ENCODE data around the gene PPP2R1A. TPM values are rescaled to one million over a fixed set of nuclear protein-coding genes. Genes with fewer than 3 reads are reported as not detected.
A peak's percentile ranks its signal among the peaks of the same experiment; 100 is the strongest.

Gene PPP2R1A
- total and polyA plus RNA-seq, 4 donors: 33.6 to 61.6 (median 59.8) TPM

GRCh38 chr19:52231154-52231910 is 41.5 kb downstream of the PPP2R1A start:
- H3K4me3 ChIP-seq (ENCODE audit: low read depth in 1 of 3, low read length in 3 of 3): no peak overlapping the region
- DNase-seq (ENCODE audit: low spot score): no peak
- H3K27me3 ChIP-seq (ENCODE audit: control insufficient read depth in 4 of 4, insufficient read depth in 4 of 4, low read length in 3 of 4): no peaks in the 10 kb centered on the region
- no peaks in the 10 kb centered on the region for H3K4me1 ChIP-seq (ENCODE audit: control insufficient read depth in 4 of 4, insufficient read depth in 4 of 4, low read length in 3 of 4)
- TF ChIP-seq RXRA (IDR thresholded peaks at IDR 0.05) (no peak), YY1 (IDR thresholded peaks at IDR 0.05) (no peak), TAF1 (conservative IDR thresholded peaks at IDR 0.05) (no peak)
- TF ChIP-seq, protein P1, sequence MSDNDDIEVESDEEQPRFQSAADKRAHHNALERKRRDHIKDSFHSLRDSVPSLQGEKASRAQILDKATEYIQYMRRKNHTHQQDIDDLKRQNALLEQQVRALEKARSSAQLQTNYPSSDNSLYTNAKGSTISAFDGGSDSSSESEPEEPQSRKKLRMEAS (IDR thresholded peaks at IDR 0.05): no peak
- WGBS: 72% methylated on average over 3 of the region's 3 CpGs
- H3K9ac ChIP-seq (ENCODE audit: low read depth in 1 of 2, low read length in 2 of 2): no peak overlapping the region
- peaks cover 5 to 25% (median 16%) of the 10 kb centered on the region in 4 donors for H3K36me3 ChIP-seq (ENCODE audit: control insufficient read depth in 4 of 4, insufficient read depth in 3 of 4, low read depth in 1 of 4, low read length in 3 of 4)
- no peaks in the 10 kb centered on the region for H3K9me3 ChIP-seq (ENCODE audit: control insufficient read depth in 4 of 4, low read length in 3 of 4)
- no peak overlapping the region for H3K27ac ChIP-seq (ENCODE audit: low read depth in 1 of 2, low read length in 2 of 2)

GRCh38 chr19:52234406-52234805 is 44.6 kb downstream of the PPP2R1A start:
- Histone ChIP-seq H3K4me1 (ENCODE audit: control insufficient read depth in 4 of 4, insufficient read depth in 4 of 4, low read length in 3 of 4) (no peaks in the 10 kb centered on the region), H3K27me3 (ENCODE audit: control insufficient read depth in 4 of 4, insufficient read depth in 4 of 4, low read length in 3 of 4) (no peaks in the 10 kb centered on the region), H3K9me3 (ENCODE audit: control insufficient read depth in 4 of 4, low read length in 3 of 4) (no peaks in the 10 kb centered on the region), H3K9ac (ENCODE audit: low read depth in 1 of 2, low read length in 2 of 2) (no peak overlapping the region), H3K36me3 (ENCODE audit: control insufficient read depth in 4 of 4, insufficient read depth in 3 of 4, low read depth in 1 of 4, low read length in 3 of 4) (no peaks in the 10 kb centered on the region), H3K27ac (ENCODE audit: low read depth in 1 of 2, low read length in 2 of 2) (no peak overlapping the region), H3K4me3 (ENCODE audit: low read depth in 1 of 3, low read length in 3 of 3) (no peak overlapping the region)
- WGBS: 54% methylated on average over 2 of the region's 2 CpGs
- TF ChIP-seq FOXA2 (IDR thresholded peaks at IDR 0.05): no peak
- no peak for DNase-seq (ENCODE audit: low spot score)

GRCh38 chr19:52237197-52237596 is 47.3 kb downstream of the PPP2R1A start:
- Histone ChIP-seq H3K9me3 (ENCODE audit: control insufficient read depth in 4 of 4, low read length in 3 of 4) (no peaks in the 10 kb centered on the region), H3K4me3 (ENCODE audit: low read depth in 1 of 3, low read length in 3 of 3) (no peak overlapping the region), H3K4me1 (ENCODE audit: control insufficient read depth in 4 of 4, insufficient read depth in 4 of 4, low read length in 3 of 4) (no peaks in the 10 kb centered on the region), H3K9ac (ENCODE audit: low read depth in 1 of 2, low read length in 2 of 2) (no peak overlapping the region), H3K27me3 (ENCODE audit: control insufficient read depth in 4 of 4, insufficient read depth in 4 of 4, low read length in 3 of 4) (no peaks in the 10 kb centered on the region), H3K36me3 (ENCODE audit: control insufficient read depth in 4 of 4, insufficient read depth in 3 of 4, low read depth in 1 of 4, low read length in 3 of 4) (no peaks in the 10 kb centered on the region), H3K27ac (ENCODE audit: low read depth in 1 of 2, low read length in 2 of 2) (no peak overlapping the region)
- TF ChIP-seq, protein P2, sequence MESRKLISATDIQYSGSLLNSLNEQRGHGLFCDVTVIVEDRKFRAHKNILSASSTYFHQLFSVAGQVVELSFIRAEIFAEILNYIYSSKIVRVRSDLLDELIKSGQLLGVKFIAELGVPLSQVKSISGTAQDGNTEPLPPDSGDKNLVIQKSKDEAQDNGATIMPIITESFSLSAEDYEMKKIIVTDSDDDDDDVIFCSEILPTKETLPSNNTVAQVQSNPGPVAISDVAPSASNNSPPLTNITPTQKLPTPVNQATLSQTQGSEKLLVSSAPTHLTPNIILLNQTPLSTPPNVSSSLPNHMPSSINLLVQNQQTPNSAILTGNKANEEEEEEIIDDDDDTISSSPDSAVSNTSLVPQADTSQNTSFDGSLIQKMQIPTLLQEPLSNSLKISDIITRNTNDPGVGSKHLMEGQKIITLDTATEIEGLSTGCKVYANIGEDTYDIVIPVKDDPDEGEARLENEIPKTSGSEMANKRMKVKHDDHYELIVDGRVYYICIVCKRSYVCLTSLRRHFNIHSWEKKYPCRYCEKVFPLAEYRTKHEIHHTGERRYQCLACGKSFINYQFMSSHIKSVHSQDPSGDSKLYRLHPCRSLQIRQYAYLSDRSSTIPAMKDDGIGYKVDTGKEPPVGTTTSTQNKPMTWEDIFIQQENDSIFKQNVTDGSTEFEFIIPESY (IDR thresholded peaks at IDR 0.05): no peak
- WGBS: 48% methylated on average over 2 of the region's 2 CpGs
- DNase-seq (ENCODE audit: low spot score): no peak

DNA sequence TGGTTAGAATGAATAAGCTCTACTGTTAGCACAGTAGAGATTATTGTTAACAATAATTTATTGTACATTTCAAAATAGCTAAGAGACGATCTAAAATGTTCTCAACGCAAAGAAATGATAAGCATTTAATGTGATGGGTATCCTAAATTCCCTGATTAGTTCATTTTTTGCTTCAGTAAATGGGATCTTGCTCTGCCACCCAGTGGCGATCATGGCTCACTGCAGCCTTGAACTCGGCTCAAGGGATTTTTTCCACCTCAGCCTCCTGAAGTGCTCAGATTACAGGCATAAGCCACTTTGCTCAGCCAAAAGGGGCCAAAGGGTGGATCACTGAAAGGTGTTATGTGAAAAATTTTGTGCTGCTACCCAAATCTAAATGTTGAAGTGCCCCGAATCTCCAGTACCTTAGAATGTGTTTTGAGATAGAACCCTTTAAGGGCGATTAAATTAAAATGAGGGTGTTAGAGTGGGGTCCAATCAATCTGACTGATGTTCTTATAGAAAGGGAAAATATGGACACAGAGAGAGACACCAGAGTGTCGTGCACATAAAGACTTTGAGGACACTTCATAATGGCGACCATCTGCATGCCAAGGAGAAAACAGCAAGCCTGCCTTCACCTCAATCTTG is 48.0 kb downstream of the PPP2R1A start:
- Histone ChIP-seq H3K9ac (ENCODE audit: low read depth in 1 of 2, low read length in 2 of 2) (no peak overlapping the region), H3K4me1 (ENCODE audit: control insufficient read depth in 4 of 4, insufficient read depth in 4 of 4, low read length in 3 of 4) (no peaks in the 10 kb centered on the region), H3K9me3 (ENCODE audit: control insufficient read depth in 4 of 4, low read length in 3 of 4) (no peaks in the 10 kb centered on the region), H3K4me3 (ENCODE audit: low read depth in 1 of 3, low read length in 3 of 3) (no peak overlapping the region), H3K27ac (ENCODE audit: low read depth in 1 of 2, low read length in 2 of 2) (no peak overlapping the region), H3K27me3 (ENCODE audit: control insufficient read depth in 4 of 4, insufficient read depth in 4 of 4, low read length in 3 of 4) (no peaks in the 10 kb centered on the region), H3K36me3 (ENCODE audit: control insufficient read depth in 4 of 4, insufficient read depth in 3 of 4, low read depth in 1 of 4, low read length in 3 of 4) (no peaks in the 10 kb centered on the region)
- TF ChIP-seq SP1 (IDR thresholded peaks at IDR 0.05): no peak
- TF ChIP-seq RAD21 (IDR thresholded peaks at IDR 0.05): peak; percentile 91 to 93
- TF ChIP-seq, protein P3, sequence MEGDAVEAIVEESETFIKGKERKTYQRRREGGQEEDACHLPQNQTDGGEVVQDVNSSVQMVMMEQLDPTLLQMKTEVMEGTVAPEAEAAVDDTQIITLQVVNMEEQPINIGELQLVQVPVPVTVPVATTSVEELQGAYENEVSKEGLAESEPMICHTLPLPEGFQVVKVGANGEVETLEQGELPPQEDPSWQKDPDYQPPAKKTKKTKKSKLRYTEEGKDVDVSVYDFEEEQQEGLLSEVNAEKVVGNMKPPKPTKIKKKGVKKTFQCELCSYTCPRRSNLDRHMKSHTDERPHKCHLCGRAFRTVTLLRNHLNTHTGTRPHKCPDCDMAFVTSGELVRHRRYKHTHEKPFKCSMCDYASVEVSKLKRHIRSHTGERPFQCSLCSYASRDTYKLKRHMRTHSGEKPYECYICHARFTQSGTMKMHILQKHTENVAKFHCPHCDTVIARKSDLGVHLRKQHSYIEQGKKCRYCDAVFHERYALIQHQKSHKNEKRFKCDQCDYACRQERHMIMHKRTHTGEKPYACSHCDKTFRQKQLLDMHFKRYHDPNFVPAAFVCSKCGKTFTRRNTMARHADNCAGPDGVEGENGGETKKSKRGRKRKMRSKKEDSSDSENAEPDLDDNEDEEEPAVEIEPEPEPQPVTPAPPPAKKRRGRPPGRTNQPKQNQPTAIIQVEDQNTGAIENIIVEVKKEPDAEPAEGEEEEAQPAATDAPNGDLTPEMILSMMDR (IDR thresholded peaks at IDR 0.05; ENCODE audit: low read depth, low read length, missing input control): peak; percentile 95
- WGBS: 14% methylated on average over 8 of the region's 8 CpGs
- peak; percentile 63 for DNase-seq (ENCODE audit: low spot score)
